ENCODE results near the gene CABS1. TPM values are rescaled to one million over a fixed set of nuclear protein-coding genes. Genes with fewer than 3 reads are reported as not detected.

Gene CABS1
- total and polyA plus RNA-seq, 2 of the 8 experiments (the other 6 are each of a cell fraction or from before 2014, with no cell fraction given): 0.03 TPM; not detected in 1

- 42% methylated on average over 1 of the region's 1 CpG; no CpG with 5 or more reads in 1 of the 2 experiments for WGBS, 2 experiments (ENCODE audit: extremely low coverage in 1 of 2, insufficient coverage in 1 of 2, insufficient read length in 1 of 2, insufficient replicate concordance in 2 of 2, low coverage in 1 of 2, low lambda C conversion rate in 2 of 2, missing lambda C conversion rate in 1 of 2)
- Histone ChIP-seq H3K14ac (ENCODE audit: insufficient read length) (no peak overlapping the region), H3K9ac (replicated peaks in 1 of 4; ENCODE audit: extremely low read depth in 1 of 4, low read depth in 3 of 4, low read length in 3 of 4) (no peak overlapping the region), H4K20me1 (replicated peaks in 1 of 2; ENCODE audit: control insufficient read depth in 1 of 2, insufficient read depth in 2 of 2, low read length in 2 of 2) (no peaks in the 10 kb centered on the region), H3K4me1 (replicated peaks in 1 of 4; ENCODE audit: control insufficient read depth in 3 of 4, insufficient read depth in 4 of 4, low read length in 3 of 4) (no peaks in the 10 kb centered on the region), H2BK120ac (replicated peaks; ENCODE audit: low read depth, low read length) (no peak overlapping the region), H3K23me2 (ENCODE audit: low read depth, low read length) (no peaks in the 10 kb centered on the region; the same call in 1 of the 2 replicates), H2BK20ac (ENCODE audit: low read length) (no peak overlapping the region), H3K4me2 (ENCODE audit: insufficient read depth in 1 of 2, low read depth in 2 of 2, low read length in 2 of 2) (no peak overlapping the region), H2BK12ac (ENCODE audit: low read depth, low read length) (no peak overlapping the region), H3K18ac (ENCODE audit: extremely low read depth, low read length) (no peak overlapping the region), H4K8ac (ENCODE audit: extremely low read depth, insufficient read depth, low read length) (no peak overlapping the region), H2BK5ac (ENCODE audit: low read depth, low read length) (no peak overlapping the region), H3K4me3 (ENCODE audit: extremely low read depth in 1 of 4, insufficient read depth in 2 of 4, low read depth in 3 of 4, low read length in 4 of 4) (no peak overlapping the region), H3K27ac (ENCODE audit: low read depth, low read length) (no peak overlapping the region), H4K91ac (replicated peaks; ENCODE audit: insufficient read length, low read length) (no peak overlapping the region), H3K23ac (ENCODE audit: insufficient read length) (no peak overlapping the region), H2AFZ (ENCODE audit: low read length) (no peak overlapping the region), H3K4ac (replicated peaks; ENCODE audit: insufficient read length, low read depth, low read length) (no peak overlapping the region), H3K56ac (replicated peaks; ENCODE audit: insufficient read length, low read depth, low read length) (no peak overlapping the region), H3K79me1 (ENCODE audit: low read depth, low read length) (no peaks in the 10 kb centered on the region), H3K79me2 (ENCODE audit: control insufficient read depth in 1 of 2, insufficient read depth in 2 of 2, low read length in 2 of 2) (no peaks in the 10 kb centered on the region), H3K27me3 (replicated peaks in 1 of 4; ENCODE audit: control insufficient read depth in 3 of 4, extremely low read depth in 1 of 4, insufficient read depth in 3 of 4, low read length in 3 of 4) (no peaks in the 10 kb centered on the region), H2BK15ac (ENCODE audit: low read length) (no peak overlapping the region), H3K9me3 (ENCODE audit: insufficient read depth in 2 of 2, low read depth in 1 of 2, low read length in 1 of 2) (no peaks in the 10 kb centered on the region), H3K36me3 (ENCODE audit: control insufficient read depth in 2 of 4, insufficient read depth in 4 of 4, low read length in 3 of 4) (no peaks in the 10 kb centered on the region), H2AK5ac (ENCODE audit: low read depth, low read length) (no peak overlapping the region), H4K5ac (ENCODE audit: insufficient read length, low read depth, low read length) (no peak overlapping the region)
- CTCF ChIA-PET (ENCODE audit: partially characterized antibody): no interaction called here
- TF ChIP-seq TAF1 (IDR thresholded peaks at IDR 0.05; ENCODE audit: low read depth, low read length) (no peak), SAP30 (IDR thresholded peaks at IDR 0.05; ENCODE audit: insufficient read depth, insufficient replicate concordance, low read length) (no peak), POU5F1 (IDR thresholded peaks at IDR 0.05; ENCODE audit: low read depth, low read length) (no peak), SRF (IDR thresholded peaks at IDR 0.05; ENCODE audit: low read depth, low read length) (no peak), NRF1 (IDR thresholded peaks at IDR 0.05; ENCODE audit: low read depth, low read length) (no peak), MAX (IDR thresholded peaks at IDR 0.05) (no peak), ASH2L (IDR thresholded peaks at IDR 0.05; ENCODE audit: low read length) (no peak)
- FAIRE-seq: no peak
- DNase-seq (ENCODE audit: low read depth in 1 of 2, low spot score in 2 of 2): no peak
- POLR2A ChIA-PET (ENCODE audit: partially characterized antibody): no interaction called here
Measured at GRCh38 chr4:70356185-70356584, 21.4 kb downstream of the CABS1 start.
